NCI-H187 treated with DMSO at 0.1 percent for 48 hours (cell line): ENCODE measurements around the gene CYP2E1.
"Not testable (repeated sequence)": the region's sequence is repeated elsewhere in the genome, so short reads cannot be mapped to it uniquely, and the experiment has no call there.

Experiments
- DNase-seq: peaks from one replicate; lab custom pipeline; 2025; lab: John Stamatoyannopoulos, UW

CYP2E1 gene

GRCh38 chr10:133528296-133528844 is 1.2 kb downstream of the CYP2E1 start:
- no peak for DNase-seq

- DNase-seq, result no peak
Measured at GRCh38 chr10:133528845-133529575, 1.8 kb downstream of the CYP2E1 start.

- no peak for DNase-seq
Measured at GRCh38 chr10:133529576-133529946, 2.4 kb downstream of the CYP2E1 start.

GRCh38 chr10:133530506-133530905 is 3.3 kb downstream of the CYP2E1 start:
- DNase-seq, result no peak

GRCh38 chr10:133532871-133533270 is 5.7 kb downstream of the CYP2E1 start:
- no peak for DNase-seq

GRCh38 chr10:133534417-133534816 is 7.3 kb downstream of the CYP2E1 start:
- no peak for DNase-seq

GRCh38 chr10:133536198-133536597 is 9.0 kb downstream of the CYP2E1 start:
- DNase-seq, result no peak

GRCh38 chr10:133537546-133538545 is 10.7 kb downstream of the CYP2E1 start:
- no peak for DNase-seq

- DNase-seq, result not testable (repeated sequence)
Measured at GRCh38 chr10:133541441-133541975, 14.3 kb downstream of the CYP2E1 start.

GRCh38 chr10:133544506-133544905 is 17.3 kb downstream of the CYP2E1 start:
- DNase-seq, result no peak

- DNase-seq, result no peak
Measured at GRCh38 chr10:133554600-133554999, 27.4 kb downstream of the CYP2E1 start.

- DNase-seq, result no peak
Measured at GRCh38 chr10:133555521-133555920, 28.4 kb downstream of the CYP2E1 start.

GRCh38 chr10:133557381-133557780 is 30.2 kb downstream of the CYP2E1 start:
- no peak for DNase-seq

GRCh38 chr10:133559216-133559615 is 32.1 kb downstream of the CYP2E1 start:
- no peak for DNase-seq

- DNase-seq, result no peak
Measured at GRCh38 chr10:133564816-133565215, 37.7 kb downstream of the CYP2E1 start.

GRCh38 chr10:133565441-133566294 is 38.5 kb downstream of the CYP2E1 start, which contains the start of gene SYCE1:
Gene SYCE1, minus strand, starts transcription at chr10:133565583. Its CDS starts 54 bp downstream, at chr10:133565529.
- no peak for DNase-seq

GRCh38 chr10:133567119-133567518 is 40.0 kb downstream of the CYP2E1 start:
- no peak for DNase-seq

- no peak for DNase-seq
Measured at GRCh38 chr10:133567609-133568286, 40.6 kb downstream of the CYP2E1 start.

- no peak for DNase-seq
Measured at GRCh38 chr10:133568287-133568614, 41.1 kb downstream of the CYP2E1 start.

- DNase-seq, result not testable (repeated sequence)
Measured at GRCh38 chr10:133568831-133569527, 41.8 kb downstream of the CYP2E1 start.
